B cell (primary cell): ENCODE measurements around the gene LAMC3. TPM values are rescaled to one million over a fixed set of nuclear protein-coding genes. Genes with fewer than 3 reads are reported as not detected.

Source experiments
- ATAC-seq: fragments of 200-7000 bp; cut with Tn5 transposase; one replicate; pipeline ENCODE4 v1.10.0; 2021; ENCODE audit warnings: low read depth, mild to moderate bottlenecking, moderate number of reproducible peaks, moderate library complexity
- CTCF ChIA-PET: fragments of 350-600 bp; sonication (Branson Sonifier 250); formaldehyde crosslinking; loops from one replicate; lab custom pipeline; 2021; ENCODE audit warnings: antibody characterized with exemption, inconsistent platforms; lab: Charles Lee
- POLR2A ChIA-PET: fragments of 350-600 bp; sonication (Branson Sonifier 250); formaldehyde crosslinking; loops from one replicate; lab custom pipeline; 2021; ENCODE audit warnings: antibody characterized with exemption; lab: Charles Lee
- DNase-seq: peaks from one replicate; pipeline ENCODE4 v3.0.0; 2013
- H2AFZ ChIP-seq: 2 replicates; pipeline ENCODE4 v1.6.1; 2012; ENCODE audit warnings: mild to moderate bottlenecking, low read depth, low read length; ENCODE audit not compliant: insufficient read depth, poor library complexity, severe bottlenecking
- H3K27ac ChIP-seq, 2 donors: 1 replicate in 1 of 2; 2 replicates in 1 of 2; pipeline ENCODE4 v1.5.1; 2012 to 2013; ENCODE audit warnings: low read length in 2 of 2, mild to moderate bottlenecking in 2 of 2, moderate library complexity in 1 of 2
- H3K27me3 ChIP-seq, 4 experiments: fragments of 200-600 bp in 1 of 4; sonication (generic) in 1 of 4; replicated peaks in 1 of 4; 1 replicate in 2 of 4; 2 replicates in 2 of 4; pipeline versions ENCODE4 v1.6.1 to v1.7.0; 2013 to 2016; ENCODE audit warnings: low read length in 3 of 4, mild to moderate bottlenecking in 2 of 4, mixed read lengths in 1 of 4, moderate library complexity in 1 of 4; ENCODE audit not compliant: insufficient read depth in 4 of 4, control insufficient read depth in 3 of 4; ENCODE audit errors: control extremely low read depth in 1 of 4
- H3K36me3 ChIP-seq, 2 experiments: replicated peaks in 1 of 2; 1 replicate in 1 of 2; 2 replicates in 1 of 2; pipeline versions ENCODE4 v1.6.1 to v1.7.1; 2013; ENCODE audit warnings: low read length in 1 of 2; ENCODE audit not compliant: insufficient read depth in 2 of 2, control insufficient read depth in 1 of 2; ENCODE audit errors: control extremely low read depth in 1 of 2, extremely low read depth in 1 of 2
- H3K4me1 ChIP-seq, 2 donors: fragments of 200-600 bp in 1 of 2; sonication (generic) in 1 of 2; 1 replicate in 1 of 2; 2 replicates in 1 of 2; pipeline versions ENCODE4 v1.5.1 to v1.6.1; 2013 to 2017; ENCODE audit warnings: low read length in 2 of 2; ENCODE audit not compliant: control insufficient read depth in 2 of 2, insufficient read depth in 2 of 2
- H3K4me2 ChIP-seq: replicated peaks from 2 replicates; pipeline ENCODE3; 2012; ENCODE audit warnings: mild to moderate bottlenecking, low read depth, low read length; ENCODE audit not compliant: poor library complexity, severe bottlenecking
- H3K4me3 ChIP-seq, 5 experiments: fragments of 200-600 bp in 1 of 5; sonication (generic) in 1 of 5; 1 replicate in 3 of 5; 2 replicates in 2 of 5; pipeline versions ENCODE4 v1.5.1 to v1.7.0; 2011 to 2016; ENCODE audit warnings: low read length in 4 of 5, mild to moderate bottlenecking in 4 of 5, low read depth in 2 of 5, control low read depth in 1 of 5, moderate library complexity in 1 of 5; ENCODE audit not compliant: insufficient read depth in 1 of 5; ENCODE audit errors: control extremely low read depth in 1 of 5, extremely low read depth in 1 of 5
- H3K79me2 ChIP-seq: fragments of 200-600 bp; sonication (generic); one replicate; pipeline ENCODE4 v1.6.0; 2016; ENCODE audit warnings: low read length; ENCODE audit not compliant: control insufficient read depth, insufficient read depth
- H3K9ac ChIP-seq: fragments of 200-600 bp; sonication (generic); 2 replicates; pipeline ENCODE4 v1.6.1; 2017; ENCODE audit warnings: mild to moderate bottlenecking, low read length, moderate library complexity
- H3K9me3 ChIP-seq, 3 donors: one replicate each; pipeline versions ENCODE4 v1.6.1 to v1.7.1; 2013; ENCODE audit warnings: low read length in 2 of 3; ENCODE audit not compliant: control insufficient read depth in 2 of 3, insufficient read depth in 1 of 3; ENCODE audit errors: control extremely low read depth in 1 of 3
- H4K20me1 ChIP-seq: 2 replicates; pipeline ENCODE4 v1.6.0; 2012; ENCODE audit warnings: mild to moderate bottlenecking, low read length; ENCODE audit not compliant: insufficient read depth, control insufficient read depth, poor library complexity, severe bottlenecking
- H3K27ac Mint-ChIP-seq: one replicate; pipeline ENCODE4 v1.8.0; 2021; ENCODE audit warnings: mixed read lengths
- H3K27me3 Mint-ChIP-seq: one replicate; pipeline ENCODE4 v1.8.0; 2021; ENCODE audit warnings: mixed read lengths
- H3K4me1 Mint-ChIP-seq: one replicate; pipeline ENCODE4 v1.8.0; 2021; ENCODE audit warnings: mixed read lengths
- H3K4me3 Mint-ChIP-seq: one replicate; pipeline ENCODE4 v1.8.0; 2021; ENCODE audit warnings: mixed read lengths
- H3K9me3 Mint-ChIP-seq: one replicate; pipeline ENCODE4 v1.8.0; 2022; ENCODE audit warnings: mixed read lengths; ENCODE audit not compliant: insufficient read depth
- EZH2 ChIP-seq: IDR thresholded peaks from 2 replicates; pipeline ENCODE4 v1.6.1; 2012; ENCODE audit warnings: borderline replicate concordance, low read depth, mild to moderate bottlenecking, moderate library complexity, low read length; ENCODE audit not compliant: insufficient read depth, poor library complexity, severe bottlenecking
- WGBS: methylation state at CpG from one replicate; pipeline ENCODE4 v1.1.5; 2013; ENCODE audit warnings: missing lambda C conversion rate; ENCODE audit not compliant: insufficient coverage; 5-methylcytosine and 5-hydroxymethylcytosine counted together
- intact Hi-C: fragments of 100-400 bp; cut with micrococcal nuclease; formaldehyde crosslinking; loops from one replicate; pipeline ENCODE4 v1.10.0; 2022
- polyA plus RNA-seq: library from polyadenylated mRNA; depleted of rRNA; stranded (reverse); fragments of >200 nt; gene quantifications from 2 replicates; pipeline ENCODE4 v1.2.3, GENCODE V29; 2012
- total RNA-seq, 2 donors: library from RNA; stranded (reverse); fragments of 120-200 nt in 1 of 2; gene quantifications; 1 replicate in 1 of 2; 2 replicates in 1 of 2; pipeline versions ENCODE4 v1.2.3 to v1.2.4, GENCODE V29; 2013 to 2022
- TF ChIP-seq, protein P1 (sequence below): fragments of 200-600 bp; IDR thresholded peaks from one replicate; pipeline ENCODE4 v1.8.0; 2022; ENCODE audit warnings: antibody characterized with exemption, mild to moderate bottlenecking

The LAMC3 gene
- total and polyA plus RNA-seq, 2 donors (not counting 1 experiment from before 2014, with no cell fraction given) = 0.25 to 0.45 TPM

DNA sequence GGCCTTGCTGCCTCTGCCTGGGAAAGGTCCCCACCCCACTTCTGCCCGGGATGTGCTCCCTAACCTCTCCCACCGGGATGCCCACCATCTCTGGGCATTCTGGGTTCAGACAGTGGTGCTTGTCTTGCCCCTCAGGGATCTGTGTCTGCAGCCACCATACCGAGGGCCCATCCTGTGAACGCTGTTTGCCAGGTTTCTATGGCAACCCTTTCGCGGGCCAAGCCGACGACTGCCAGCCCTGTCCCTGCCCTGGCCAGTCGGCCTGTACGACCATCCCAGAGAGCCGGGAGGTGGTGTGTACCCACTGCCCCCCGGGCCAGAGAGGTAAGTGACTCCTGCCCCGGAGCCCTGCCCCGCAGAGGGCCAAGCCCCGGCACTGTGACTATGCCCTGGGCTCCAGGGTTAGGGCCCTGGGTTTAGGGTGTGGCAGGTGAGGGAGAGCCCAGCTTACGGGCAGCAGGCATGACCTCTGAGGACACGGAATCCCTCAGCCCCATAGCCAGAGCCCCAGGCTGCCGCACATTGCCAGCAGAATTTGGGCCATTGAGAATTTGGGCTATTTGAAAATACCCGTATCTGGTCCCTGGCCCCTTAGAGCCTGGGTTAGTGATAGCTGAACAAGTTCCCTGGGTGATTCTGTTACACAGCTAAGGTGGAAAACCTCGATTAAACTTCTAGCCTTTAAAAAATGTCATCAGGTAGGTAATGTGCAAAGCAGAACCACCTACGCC, 52.1 kb downstream of the LAMC3 start:
- ChIA-PET CTCF (interaction anchor here (1.2 kb wide), 1 partner anchor 11 kb away, joined by 4 read pairs; no protein-coding TSS in a partner anchor), POLR2A (no interaction called here)
- Mint-ChIP-seq H3K4me1 (no peaks in the 10 kb centered on the region), H3K27ac (no peak overlapping the region), H3K27me3 (no peaks in the 10 kb centered on the region), H3K9me3 (no peaks in the 10 kb centered on the region), H3K4me3 (no peak overlapping the region)
- ATAC-seq (no peak), DNase-seq (no peak)
- no peak overlapping the region for H3K4me3 ChIP-seq
- whole genome bisulfite sequencing = 89% methylated on average over 20 of the region's 21 CpGs
- no peak overlapping the region for H3K27ac ChIP-seq
- H3K9ac ChIP-seq = no peak overlapping the region
- TF ChIP-seq, protein P1, sequence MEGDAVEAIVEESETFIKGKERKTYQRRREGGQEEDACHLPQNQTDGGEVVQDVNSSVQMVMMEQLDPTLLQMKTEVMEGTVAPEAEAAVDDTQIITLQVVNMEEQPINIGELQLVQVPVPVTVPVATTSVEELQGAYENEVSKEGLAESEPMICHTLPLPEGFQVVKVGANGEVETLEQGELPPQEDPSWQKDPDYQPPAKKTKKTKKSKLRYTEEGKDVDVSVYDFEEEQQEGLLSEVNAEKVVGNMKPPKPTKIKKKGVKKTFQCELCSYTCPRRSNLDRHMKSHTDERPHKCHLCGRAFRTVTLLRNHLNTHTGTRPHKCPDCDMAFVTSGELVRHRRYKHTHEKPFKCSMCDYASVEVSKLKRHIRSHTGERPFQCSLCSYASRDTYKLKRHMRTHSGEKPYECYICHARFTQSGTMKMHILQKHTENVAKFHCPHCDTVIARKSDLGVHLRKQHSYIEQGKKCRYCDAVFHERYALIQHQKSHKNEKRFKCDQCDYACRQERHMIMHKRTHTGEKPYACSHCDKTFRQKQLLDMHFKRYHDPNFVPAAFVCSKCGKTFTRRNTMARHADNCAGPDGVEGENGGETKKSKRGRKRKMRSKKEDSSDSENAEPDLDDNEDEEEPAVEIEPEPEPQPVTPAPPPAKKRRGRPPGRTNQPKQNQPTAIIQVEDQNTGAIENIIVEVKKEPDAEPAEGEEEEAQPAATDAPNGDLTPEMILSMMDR = no peak
- TF ChIP-seq EZH2 = no peak
- no peak overlapping the region for H2AFZ ChIP-seq
- H3K79me2 ChIP-seq = no peaks in the 10 kb centered on the region
- H3K27me3 ChIP-seq = no peaks in the 10 kb centered on the region
- peaks cover 0 to 3% of the 10 kb centered on the region in 2 donors for H3K4me1 ChIP-seq
- H3K4me2 ChIP-seq = no peak overlapping the region
- no peaks in the 10 kb centered on the region for H3K9me3 ChIP-seq
- no peaks in the 10 kb centered on the region for H3K36me3 ChIP-seq
- H4K20me1 ChIP-seq = no peaks in the 10 kb centered on the region
- intact Hi-C loops = no loop called here

DNA sequence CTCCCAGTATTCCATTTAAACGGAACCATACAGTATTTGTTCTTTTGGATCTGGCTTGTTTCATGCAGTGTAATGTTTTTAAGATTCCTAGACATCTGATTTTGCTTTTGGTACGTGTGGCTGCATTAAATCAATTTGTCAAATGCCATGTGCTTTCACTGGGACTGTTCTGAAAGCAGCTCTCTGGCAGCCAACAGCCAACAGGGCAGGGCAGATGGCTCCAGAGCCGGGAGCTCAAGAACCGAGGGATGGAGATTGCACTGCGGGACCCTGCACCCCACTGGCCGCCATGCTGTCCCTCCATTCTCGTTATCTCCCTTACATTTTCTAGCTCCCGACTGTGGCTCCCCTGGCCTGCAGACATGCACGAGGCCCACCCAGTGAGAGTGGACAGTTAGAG, 54.0 kb downstream of the LAMC3 start:
- Histone ChIP-seq H3K4me3 (no peak overlapping the region), H3K4me1 (no peaks in the 10 kb centered on the region), H3K27me3 (no peaks in the 10 kb centered on the region), H4K20me1 (no peaks in the 10 kb centered on the region), H2AFZ (no peak overlapping the region), H3K9me3 (no peaks in the 10 kb centered on the region), H3K4me2 (no peak overlapping the region), H3K27ac (no peak overlapping the region), H3K79me2 (no peaks in the 10 kb centered on the region), H3K36me3 (no peaks in the 10 kb centered on the region), H3K9ac (no peak overlapping the region)
- no peak for DNase-seq
- H3K9me3 Mint-ChIP-seq = no peaks in the 10 kb centered on the region
- WGBS = 90% methylated on average over 8 of the region's 9 CpGs
- H3K27me3 Mint-ChIP-seq = no peaks in the 10 kb centered on the region
- ChIA-PET POLR2A (no interaction called here), CTCF (no interaction called here)
- H3K4me3 Mint-ChIP-seq = no peak overlapping the region
- no peak overlapping the region for H3K27ac Mint-ChIP-seq
- intact Hi-C loops = no loop called here
- TF ChIP-seq, protein P1 = no peak
- no peak for TF ChIP-seq EZH2
- no peaks in the 10 kb centered on the region for H3K4me1 Mint-ChIP-seq
- no peak for ATAC-seq
